Adrenal gland (tissue), 12 donors: ENCODE measurements around the gene THTPA. TPM values are rescaled to one million over a fixed set of nuclear protein-coding genes. Genes with fewer than 3 reads are reported as not detected.
"Not testable (repeated sequence)": the region's sequence is repeated elsewhere in the genome, so short reads cannot be mapped to it uniquely, and the experiment has no call there.

ENCODE experiments used
- DNase-seq, 7 donors: peaks; one replicate each; pipeline ENCODE4 v3.0.0-alpha.2; 2019 to 2020
- H3K27ac ChIP-seq, 5 donors: fragments of 200-600 bp; sonication (generic) in 4 of 5; 1 replicate in 3 of 5; 2 replicates in 2 of 5; pipeline versions ENCODE4 v1.5.1 to v1.8.0; 2016 to 2020; ENCODE audit warnings: mild to moderate bottlenecking in 1 of 5
- H3K27me3 ChIP-seq: fragments of 200-600 bp; 2 replicates; pipeline ENCODE4 v1.8.0; 2021
- H3K36me3 ChIP-seq, 2 donors: fragments of 200-600 bp; replicated peaks in 1 of 2; 1 replicate in 1 of 2; 2 replicates in 1 of 2; pipeline versions ENCODE4 v1.5.1 to v1.8.0; 2018 to 2022
- H3K4me1 ChIP-seq, 2 donors: fragments of 200-600 bp; replicated peaks in 1 of 2; 1 replicate in 1 of 2; 2 replicates in 1 of 2; pipeline versions ENCODE4 v1.5.1 to v1.8.0; 2018 to 2021
- H3K4me3 ChIP-seq, 4 donors: fragments of 200-600 bp; sonication (generic) in 3 of 4; one replicate each; pipeline ENCODE4 v1.5.1; 2016 to 2018
- H3K9me3 ChIP-seq, 3 donors: fragments of 200-600 bp; sonication (generic) in 1 of 3; replicated peaks in 1 of 3; 1 replicate in 2 of 3; 2 replicates in 1 of 3; pipeline versions ENCODE4 v1.5.1 to v1.8.0; 2016 to 2021
- CTCF ChIP-seq, 6 experiments: fragments of 450-650 bp in 4 of 6; fragments of 200-600 bp in 2 of 6; sonication (generic) in 1 of 6; IDR thresholded peaks; 1 replicate in 5 of 6; 2 replicates in 1 of 6; pipeline versions ENCODE4 v1.5.1 to v1.8.0; 2016 to 2021; ENCODE audit warnings: antibody characterized with exemption in 6 of 6, mild to moderate bottlenecking in 2 of 6, moderate library complexity in 1 of 6
- POLR2A ChIP-seq, 2 donors: fragments of 450-650 bp; IDR thresholded peaks; one replicate each; pipeline ENCODE4 v1.6.1; 2017; ENCODE audit warnings: antibody characterized with exemption in 2 of 2, mild to moderate bottlenecking in 2 of 2, moderate library complexity in 1 of 2
- WGBS, 4 donors: extraction: QIAGEN DNeasy Blood & Tissue Kit in 2 of 4; methylation state at CpG; one replicate each; pipeline versions ENCODE4 v1.1.5 to v1.1.7; 2013 to 2017; 5-methylcytosine and 5-hydroxymethylcytosine counted together
- intact Hi-C, 2 donors: fragments of 100-400 bp; cut with DNase I; formaldehyde crosslinking; loops; one replicate each; pipeline versions ENCODE4 v1.14.1 to v1.15.0; 2022 to 2023
- polyA plus RNA-seq, 3 donors: library from polyadenylated mRNA; stranded (reverse); fragments of 200-250 nt in 2 of 3; fragments of 350-450 nt in 1 of 3; fragmentation: Illumina TruSeq in 1 of 3; extraction: RNeasy Lipid Tissue Mini Kit (QIAGEN cat#74804) in 1 of 3; gene quantifications; one replicate each; pipeline ENCODE4 v1.2.3, GENCODE V29; 2013 to 2014
- total RNA-seq, 9 donors: library from RNA; depleted of rRNA in 4 of 9; stranded (reverse); fragments of >200 nt in 4 of 9; fragments of 120-200 nt in 1 of 9; fragmentation: NEBNext Ultra II Directional in 1 of 9; extraction: Animal tissue kit (Norgen Biotek cat#: 25700) in 1 of 9; gene quantifications; one replicate each; pipeline versions ENCODE4 v1.1.0 to v1.2.4, GENCODE V29; 2013 to 2023
- donor health status: healthy with polysubstance abuse.
- donor health status: Bipolar disorder and iron deficiency.
- donor health status: DM: yes; HTN: yes; CAD: no.
- donor health status: DM: no; HTN: no; CAD: no.
- donor health status: DM: no; HTN: no; CAD: no.
- donor health status: DM: yes; HTN: yes; CAD: no.

The THTPA gene
- total and polyA plus RNA-seq, 12 donors: 11.2 to 41.7 (median 27.2) TPM

GRCh38 chr14:23582906-23583760 lies 27.1 kb downstream of the THTPA start:
- no peaks in the 10 kb centered on the region for H3K4me1 ChIP-seq
- H3K36me3 ChIP-seq: no peaks in the 10 kb centered on the region
- intact Hi-C loops: no loop called here
- no peak overlapping the region for H3K27ac ChIP-seq
- DNase-seq: peak in 1 of 7 donors; percentile 34
- H3K27me3 ChIP-seq: no peaks in the 10 kb centered on the region
- H3K9me3 ChIP-seq: no peaks in the 10 kb centered on the region
- no peak for TF ChIP-seq CTCF (IDR thresholded peaks at IDR 0.05)
- no peak for TF ChIP-seq POLR2A (IDR thresholded peaks at IDR 0.05)
- 75 to 92% (median 86%) methylated on average over 3 of the region's 3 CpGs for WGBS, 4 donors
- no peak overlapping the region for H3K4me3 ChIP-seq

DNA sequence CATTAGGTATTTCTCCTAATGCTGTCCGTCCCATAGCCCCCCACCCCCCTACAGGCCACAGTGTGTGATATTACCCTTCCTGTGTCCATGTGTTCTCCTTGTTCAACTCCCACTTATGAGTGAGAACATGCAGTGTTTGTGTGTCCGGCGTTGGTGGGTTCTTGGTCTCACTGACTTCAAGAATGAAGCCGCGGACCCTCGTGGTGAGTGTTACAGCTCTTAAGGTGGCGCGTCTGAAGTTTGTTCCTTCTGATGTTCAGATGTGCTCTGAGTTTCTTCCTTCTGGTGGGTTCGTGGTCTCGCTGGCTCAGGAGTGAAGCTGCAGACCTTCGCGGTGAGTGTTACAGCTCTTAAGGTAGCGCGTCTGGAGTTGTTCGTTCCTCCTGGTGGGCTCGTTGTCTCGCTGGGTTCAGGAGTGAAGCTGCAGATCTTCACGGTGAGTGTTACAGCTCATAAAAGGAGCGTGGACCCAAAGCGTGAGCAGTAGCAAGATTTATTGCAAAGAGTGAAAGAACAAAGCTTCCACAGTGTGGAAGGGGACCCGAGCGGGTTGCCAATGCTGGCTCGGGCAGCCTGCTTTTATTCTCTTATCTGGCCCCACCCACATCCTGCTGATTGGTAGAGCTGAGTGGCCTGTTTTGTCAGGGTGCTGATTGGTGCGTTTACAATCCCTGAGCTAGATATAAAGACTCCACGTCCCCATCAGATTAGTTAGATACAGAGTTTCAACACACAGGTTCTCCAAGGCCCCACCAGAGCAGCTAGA lies 27.9 kb downstream of the THTPA start:
- H3K36me3 ChIP-seq, H3K4me3 ChIP-seq, intact Hi-C loops, H3K4me1 ChIP-seq, H3K9me3 ChIP-seq, H3K27me3 ChIP-seq, H3K27ac ChIP-seq, DNase-seq: not testable (repeated sequence)
- 82 to 87% (median 85%) methylated on average over 21 to 25 of the region's 25 CpGs for WGBS, 4 donors

- H3K4me1 ChIP-seq, H3K36me3 ChIP-seq, H3K27me3 ChIP-seq, H3K9me3 ChIP-seq, H3K27ac ChIP-seq, intact Hi-C loops, DNase-seq, H3K4me3 ChIP-seq: not testable (repeated sequence)
- WGBS, 4 donors: 87 to 95% (median 89%) methylated on average over 4 to 24 of the region's 26 CpGs
Measured at GRCh38 chr14:23584527-23585203, 28.6 kb downstream of the THTPA start.

DNA sequence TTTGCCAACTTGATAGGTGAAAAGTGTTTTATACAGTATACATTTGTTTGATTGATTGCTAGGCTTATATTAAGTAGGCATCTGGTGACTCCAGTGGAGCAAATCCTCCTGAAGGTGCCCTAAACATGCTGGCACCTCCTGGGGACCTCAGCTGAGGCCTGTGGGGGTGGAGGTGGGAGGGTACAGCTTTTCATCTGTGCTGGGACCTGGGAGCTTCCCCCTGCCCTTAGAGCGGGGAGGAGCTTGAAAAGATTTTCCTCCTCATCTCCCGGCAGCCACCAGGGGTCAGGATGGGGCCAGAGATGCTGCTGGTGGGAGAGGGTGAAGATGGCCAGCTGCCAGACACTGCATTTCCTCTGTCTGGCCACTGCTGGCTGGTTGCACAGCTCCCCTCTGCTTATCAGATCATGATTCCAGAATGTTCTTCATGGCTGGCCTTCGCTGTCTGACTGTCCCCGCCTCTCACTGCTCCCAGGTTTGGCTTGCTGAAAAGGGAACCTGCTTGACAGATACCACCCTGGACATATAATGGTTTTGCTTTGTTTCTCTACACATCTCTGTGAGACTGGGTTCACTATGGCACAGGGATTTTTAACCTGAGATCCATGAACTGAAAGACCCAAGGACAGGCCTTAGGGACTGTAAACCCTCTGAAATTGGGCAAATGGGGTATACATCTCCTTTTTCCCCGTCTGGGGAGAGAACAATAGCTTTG lies 33.0 kb downstream of the THTPA start:
- Histone ChIP-seq H3K27me3 (no peaks in the 10 kb centered on the region), H3K27ac (peak overlapping the region in 1 of 5 donors; percentile 70), H3K9me3 (no peaks in the 10 kb centered on the region), H3K4me3 (no peak overlapping the region), H3K4me1 (peaks cover 0 to 5% of the 10 kb centered on the region in 2 donors), H3K36me3 (no peaks in the 10 kb centered on the region)
- DNase-seq: peak; percentile 91 to 98 (median 95)
- 10 to 34% (median 15%) methylated on average over 3 to 5 of the region's 5 CpGs for WGBS, 4 donors
- intact Hi-C loops: no loop called here
- TF ChIP-seq POLR2A (IDR thresholded peaks at IDR 0.05) (no peak), CTCF (IDR thresholded peaks at IDR 0.05) (peak; percentile 61 to 93 (median 84))
